Fibroblast of pulmonary artery (primary cell): ENCODE measurements around the gene PPRC1.

Experiments
- DNase-seq: peaks from one replicate; pipeline ENCODE4 v3.0.0-alpha.2; 2010; ENCODE audit warnings: low read depth
- H3K4me3 ChIP-seq: replicated peaks from 2 replicates; pipeline ENCODE4 v1.5.1; 2011; ENCODE audit warnings: low read depth, mild to moderate bottlenecking, control low read depth, low read length, moderate library complexity
- TF ChIP-seq, protein P1 (sequence below): IDR thresholded peaks from 2 replicates; pipeline ENCODE4 v1.5.1; 2011; ENCODE audit warnings: mild to moderate bottlenecking, control low read depth, low read length, inconsistent platforms; ENCODE audit errors: missing control alignments

The PPRC1 gene

DNA sequence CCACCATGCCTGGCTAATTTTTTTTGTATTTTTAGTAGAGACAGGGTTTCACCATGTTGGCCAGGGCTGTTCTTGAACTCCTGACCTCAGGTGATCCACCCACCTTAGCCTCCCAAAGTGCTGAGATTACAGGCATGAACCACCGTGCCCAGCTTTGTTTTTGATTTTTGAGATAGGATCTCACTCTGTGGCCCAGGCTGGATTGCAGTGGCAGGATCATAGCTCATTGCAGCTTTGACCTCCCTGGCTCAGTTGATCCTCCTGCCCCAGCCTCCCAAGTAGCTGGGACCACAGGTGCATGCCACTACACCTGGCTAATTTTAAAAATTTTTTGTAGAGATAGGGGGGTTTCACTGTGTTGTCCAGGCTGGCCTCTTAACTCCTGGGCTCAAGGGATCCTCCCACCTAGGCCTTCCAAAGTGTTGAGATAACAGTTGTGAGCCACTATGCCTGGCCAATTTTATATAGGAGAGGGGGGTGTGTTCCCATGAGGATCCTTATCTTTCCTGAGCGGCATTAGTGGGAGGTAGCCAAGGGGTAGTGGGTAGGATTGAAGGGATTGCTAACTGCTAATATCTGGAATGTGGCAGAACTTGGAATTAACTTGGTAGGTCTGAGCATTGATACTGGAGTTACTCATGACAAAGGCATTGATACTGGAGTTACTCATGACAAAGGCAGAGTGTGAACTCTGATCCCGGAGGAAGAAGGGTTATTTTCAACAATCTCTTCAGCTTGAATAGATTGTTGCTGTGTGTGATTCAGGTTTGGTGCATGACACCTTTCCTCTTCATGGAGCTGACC lies 18.3 kb downstream of the PPRC1 start:
- TF ChIP-seq, protein P1, sequence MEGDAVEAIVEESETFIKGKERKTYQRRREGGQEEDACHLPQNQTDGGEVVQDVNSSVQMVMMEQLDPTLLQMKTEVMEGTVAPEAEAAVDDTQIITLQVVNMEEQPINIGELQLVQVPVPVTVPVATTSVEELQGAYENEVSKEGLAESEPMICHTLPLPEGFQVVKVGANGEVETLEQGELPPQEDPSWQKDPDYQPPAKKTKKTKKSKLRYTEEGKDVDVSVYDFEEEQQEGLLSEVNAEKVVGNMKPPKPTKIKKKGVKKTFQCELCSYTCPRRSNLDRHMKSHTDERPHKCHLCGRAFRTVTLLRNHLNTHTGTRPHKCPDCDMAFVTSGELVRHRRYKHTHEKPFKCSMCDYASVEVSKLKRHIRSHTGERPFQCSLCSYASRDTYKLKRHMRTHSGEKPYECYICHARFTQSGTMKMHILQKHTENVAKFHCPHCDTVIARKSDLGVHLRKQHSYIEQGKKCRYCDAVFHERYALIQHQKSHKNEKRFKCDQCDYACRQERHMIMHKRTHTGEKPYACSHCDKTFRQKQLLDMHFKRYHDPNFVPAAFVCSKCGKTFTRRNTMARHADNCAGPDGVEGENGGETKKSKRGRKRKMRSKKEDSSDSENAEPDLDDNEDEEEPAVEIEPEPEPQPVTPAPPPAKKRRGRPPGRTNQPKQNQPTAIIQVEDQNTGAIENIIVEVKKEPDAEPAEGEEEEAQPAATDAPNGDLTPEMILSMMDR, result no peak
- H3K4me3 ChIP-seq, result peak overlapping the region; percentile 99
- peak; percentile 60 for DNase-seq

DNA sequence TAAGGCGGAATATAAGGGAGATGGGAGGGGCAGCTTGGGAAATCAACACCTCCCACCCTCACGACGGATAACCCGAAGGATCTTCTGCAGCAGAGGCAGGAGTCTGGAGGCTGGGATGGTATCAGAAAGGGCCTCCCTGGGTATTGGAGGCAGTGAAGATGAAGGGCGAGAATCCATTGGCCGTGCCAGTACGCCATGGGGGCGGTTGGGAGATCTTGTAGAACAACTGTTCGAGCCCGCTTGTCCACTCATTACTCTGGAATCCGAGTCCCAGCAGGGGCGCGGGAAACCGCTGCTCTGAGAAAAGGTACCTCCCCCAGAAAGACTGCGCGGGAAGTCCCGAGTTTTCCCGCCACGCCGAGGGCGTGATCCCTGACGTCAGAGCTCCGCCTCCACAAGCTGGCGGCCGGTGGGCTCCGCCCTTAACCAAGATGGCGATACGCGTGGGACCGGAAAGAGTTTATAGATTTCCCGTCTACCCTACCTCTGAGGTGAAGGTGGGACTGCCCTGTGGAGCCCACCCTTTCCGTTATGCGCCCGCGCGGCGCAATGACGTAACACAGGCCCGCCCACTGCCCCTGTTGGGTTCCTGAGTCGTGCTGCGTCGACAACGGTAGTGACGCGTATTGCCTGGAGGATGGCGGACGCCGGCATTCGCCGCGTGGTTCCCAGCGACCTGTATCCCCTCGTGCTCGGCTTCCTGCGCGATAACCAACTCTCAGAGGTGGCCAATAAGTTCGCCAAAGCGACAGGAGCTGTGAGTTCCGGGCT lies 19.1 kb downstream of the PPRC1 start, which contains the start of gene NOLC1:
Gene NOLC1 (plus strand): TSS at position 616 of the 771 bp plus-strand sequence. CDS start 22 bp downstream, at position 638.
- peak within 1 kb of the TSS; percentile 99 for H3K4me3 ChIP-seq
- TF ChIP-seq, protein P1, result no peak
- peak; percentile 100 for DNase-seq

DNA sequence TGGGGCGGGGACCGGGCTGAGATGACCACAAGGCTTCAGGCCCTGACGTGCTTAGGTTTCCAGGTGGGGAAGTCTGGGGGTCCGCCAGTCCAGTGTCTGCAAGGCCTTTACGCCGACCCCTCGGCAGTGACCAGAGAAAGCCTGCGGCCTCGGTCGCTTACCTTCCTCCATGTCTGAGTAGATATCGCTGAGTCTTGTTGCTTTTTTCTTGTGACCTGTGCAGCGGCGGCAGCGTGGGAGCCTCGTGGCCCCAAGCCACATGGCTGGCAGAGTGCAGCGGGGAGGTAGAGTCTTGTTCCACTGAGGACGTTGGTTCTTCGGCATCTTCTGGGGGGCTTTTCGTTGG lies 19.7 kb downstream of the PPRC1 start:
- TF ChIP-seq, protein P1, result no peak
- DNase-seq, result peak; percentile 29
- H3K4me3 ChIP-seq, result peak overlapping the region; percentile 99

DNA sequence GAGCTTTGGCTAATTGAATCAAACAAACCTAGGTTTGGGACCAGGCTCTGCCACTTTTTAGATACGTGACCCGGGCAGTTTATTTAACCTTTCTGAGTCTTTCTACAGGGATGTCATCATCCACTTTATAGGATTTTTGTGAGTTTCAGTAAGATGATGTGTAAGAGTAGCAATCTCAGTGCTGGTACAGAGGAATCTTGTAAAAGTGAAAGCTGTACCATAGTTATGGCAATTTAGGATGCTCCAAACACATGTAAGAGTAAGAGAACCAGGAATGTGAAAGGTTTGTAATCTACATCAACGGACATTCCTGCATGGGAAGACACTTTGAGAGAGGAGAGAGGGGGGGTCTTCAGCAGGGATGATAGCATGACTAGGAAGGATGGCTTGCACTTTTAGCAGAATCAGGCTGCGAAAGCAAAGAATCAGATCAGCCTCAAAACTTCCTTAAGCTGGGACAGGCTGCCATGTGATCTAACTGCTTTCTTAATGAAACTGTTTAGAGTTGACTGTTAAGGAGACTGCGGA lies 20.3 kb downstream of the PPRC1 start:
- TF ChIP-seq, protein P1, result no peak
- H3K4me3 ChIP-seq, result peak overlapping the region; percentile 99
- no peak for DNase-seq

DNA sequence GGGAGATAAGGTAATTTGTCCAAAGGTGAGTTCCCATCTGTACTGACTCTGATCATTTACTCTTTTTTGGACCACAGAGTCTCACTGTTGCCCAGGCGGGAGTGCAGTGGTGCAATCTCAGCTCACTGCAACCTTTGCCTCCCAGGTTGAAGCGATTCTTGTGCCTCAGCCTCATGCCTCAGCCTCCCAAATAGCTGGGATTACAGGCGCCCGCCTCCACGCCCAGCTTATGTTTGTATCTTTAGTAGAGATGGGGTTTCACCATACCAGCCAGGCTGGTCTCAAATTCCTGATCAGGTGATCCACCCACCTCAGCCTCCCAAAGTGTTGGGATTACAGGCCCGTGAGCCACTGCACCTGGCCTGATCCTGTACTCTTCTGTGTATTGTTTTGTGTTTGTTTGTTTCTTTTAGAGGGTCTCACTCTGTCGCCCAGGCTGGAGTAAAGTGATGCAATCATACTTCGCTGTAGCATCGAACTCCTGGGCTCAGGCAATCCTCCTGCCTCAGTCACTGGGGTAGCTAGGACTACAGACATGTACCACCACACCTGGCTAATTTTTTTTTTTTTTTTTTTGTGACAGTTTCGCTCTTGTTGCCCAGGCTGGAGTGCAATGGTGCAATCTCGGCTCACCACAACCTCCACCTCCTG lies 21.8 kb downstream of the PPRC1 start:
- no peak overlapping the region for H3K4me3 ChIP-seq
- TF ChIP-seq, protein P1, result no peak
- DNase-seq, result no peak

DNA sequence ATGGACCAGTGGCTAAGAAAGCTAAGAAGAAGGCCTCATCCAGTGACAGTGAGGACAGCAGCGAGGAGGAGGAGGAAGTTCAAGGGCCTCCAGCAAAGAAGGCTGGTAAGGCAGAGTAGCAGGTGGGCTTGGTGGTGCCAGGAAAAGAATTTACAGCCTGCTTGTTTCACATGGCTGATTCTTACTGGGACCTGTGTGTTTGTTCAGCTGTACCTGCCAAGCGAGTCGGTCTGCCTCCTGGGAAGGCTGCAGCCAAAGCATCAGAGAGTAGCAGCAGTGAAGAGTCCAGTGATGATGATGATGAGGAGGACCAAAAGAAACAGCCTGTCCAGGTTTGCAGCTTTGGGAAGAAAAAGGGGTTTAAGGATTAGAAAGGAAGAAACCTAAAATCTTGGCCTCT lies 24.4 kb downstream of the PPRC1 start:
- H3K4me3 ChIP-seq, result no peak overlapping the region
- TF ChIP-seq, protein P1, result no peak
- DNase-seq, result no peak
